ENCODE measurements around the gene UNC5CL. TPM values are rescaled to one million over a fixed set of nuclear protein-coding genes. Genes with fewer than 3 reads are reported as not detected.

UNC5CL gene
- 1.8 TPM for polyA plus RNA-seq (2012; ENCODE audit: insufficient read depth, insufficient read length)

GRCh38 chr6:41039060-41039998, at the start of gene UNC5CL:
Gene UNC5CL (minus strand): TSS chr6:41039221. CDS start chr6:41035074, 4,147 bp downstream.
- DNase-seq (ENCODE audit: low read depth, low spot score): peak; percentile 32
- no peak within 1 kb of the TSS for H3K4me3 ChIP-seq (ENCODE audit: low read length)

GRCh38 chr6:41088451-41088850, 49.4 kb upstream of the UNC5CL start:
- DNase-seq (ENCODE audit: low read depth, low spot score): no peak
- H3K4me3 ChIP-seq (ENCODE audit: low read length): no peak overlapping the region

DNA sequence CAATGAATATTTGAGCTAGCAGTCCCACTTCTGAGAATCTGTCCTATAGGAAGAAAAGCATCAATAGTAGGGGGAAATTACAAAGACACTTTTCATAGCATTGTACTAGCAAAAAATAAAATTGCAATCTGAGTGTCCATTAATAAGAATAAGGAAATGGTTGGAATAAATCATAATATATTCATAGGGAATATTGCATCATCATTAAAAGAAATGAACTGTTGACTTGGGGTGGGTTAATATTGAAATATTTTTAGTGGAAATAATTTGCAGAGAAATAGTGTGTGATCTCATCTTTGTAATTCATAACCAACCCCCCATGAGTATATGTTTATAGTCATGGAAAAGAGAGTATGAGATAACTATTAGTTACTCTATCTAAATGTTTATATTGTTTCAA, 46.2 kb upstream of the UNC5CL start:
- no peak for DNase-seq (ENCODE audit: low read depth, low spot score)
- H3K4me3 ChIP-seq (ENCODE audit: low read length): no peak overlapping the region

- H3K4me3 ChIP-seq (ENCODE audit: low read length): no peak overlapping the region
- DNase-seq (ENCODE audit: low read depth, low spot score): no peak
Observed at GRCh38 chr6:41083072-41083471, 44.1 kb upstream of the UNC5CL start.

- no peak overlapping the region for H3K4me3 ChIP-seq (ENCODE audit: low read length)
- DNase-seq (ENCODE audit: low read depth, low spot score): no peak
Observed at GRCh38 chr6:41080621-41081020, 41.6 kb upstream of the UNC5CL start.

DNA sequence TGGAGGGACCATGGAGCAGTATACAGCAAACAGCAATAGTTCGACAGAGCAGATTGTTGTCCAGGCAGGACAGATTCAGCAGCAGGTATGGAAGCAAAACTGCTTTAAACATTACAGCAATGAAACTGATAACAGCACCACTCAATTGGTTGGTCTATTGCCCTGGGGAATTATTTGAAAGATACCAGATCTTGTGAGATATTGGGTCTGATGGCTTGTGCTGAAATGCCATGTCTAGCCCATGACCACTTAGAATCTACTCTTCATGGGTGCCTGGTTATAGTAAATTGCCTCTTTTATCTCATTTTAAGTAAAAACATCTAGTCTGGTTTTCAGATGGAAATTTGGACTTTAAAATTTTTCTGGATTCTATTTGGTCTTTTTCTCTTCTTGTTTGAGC, 40.1 kb upstream of the UNC5CL start:
- no peak for DNase-seq (ENCODE audit: low read depth, low spot score)
- H3K4me3 ChIP-seq (ENCODE audit: low read length): no peak overlapping the region

GRCh38 chr6:41078101-41078500, 39.1 kb upstream of the UNC5CL start:
- no peak for DNase-seq (ENCODE audit: low read depth, low spot score)
- no peak overlapping the region for H3K4me3 ChIP-seq (ENCODE audit: low read length)

GRCh38 chr6:41077536-41077935, 38.5 kb upstream of the UNC5CL start:
- no peak overlapping the region for H3K4me3 ChIP-seq (ENCODE audit: low read length)
- no peak for DNase-seq (ENCODE audit: low read depth, low spot score)

GRCh38 chr6:41075651-41076626, 36.9 kb upstream of the UNC5CL start:
- H3K4me3 ChIP-seq (ENCODE audit: low read length): no peak overlapping the region
- no peak for DNase-seq (ENCODE audit: low read depth, low spot score)

DNA sequence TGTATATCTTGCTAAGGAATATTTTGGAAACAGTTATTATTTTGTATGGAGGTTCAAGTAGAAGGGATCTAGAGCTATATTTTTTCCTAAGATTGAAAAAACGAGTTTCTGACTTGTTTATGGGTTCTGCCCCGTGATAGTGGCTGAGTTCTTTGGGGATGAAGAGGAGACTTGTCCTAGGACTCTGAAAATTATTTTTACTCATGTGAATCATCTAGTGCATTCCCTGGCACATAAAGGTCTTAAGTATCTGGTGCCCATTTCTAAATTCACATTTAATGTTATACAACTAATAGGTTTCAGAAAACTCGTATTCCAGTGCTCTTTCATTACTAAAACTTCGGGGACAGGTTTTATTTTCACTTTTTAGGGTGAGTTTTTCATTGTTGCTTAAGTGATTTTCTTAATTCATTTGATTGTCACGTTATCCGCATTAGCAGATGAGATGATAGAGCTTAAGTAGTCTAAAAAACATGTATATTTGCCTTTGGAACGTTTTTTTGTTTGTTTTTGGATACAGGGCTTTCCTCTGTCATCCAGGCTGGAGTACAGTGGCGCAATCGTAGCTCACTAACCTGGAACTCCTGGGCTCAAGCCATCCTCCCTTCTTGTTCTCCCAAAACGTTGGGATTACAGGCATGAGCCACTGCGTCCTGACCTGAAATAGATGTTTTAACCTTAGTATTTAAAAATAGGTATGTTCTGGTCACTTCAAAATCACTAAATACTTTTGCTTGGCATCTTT, 35.8 kb upstream of the UNC5CL start:
- peak overlapping the region; percentile 88 for H3K4me3 ChIP-seq (ENCODE audit: low read length)
- no peak for DNase-seq (ENCODE audit: low read depth, low spot score)

DNA sequence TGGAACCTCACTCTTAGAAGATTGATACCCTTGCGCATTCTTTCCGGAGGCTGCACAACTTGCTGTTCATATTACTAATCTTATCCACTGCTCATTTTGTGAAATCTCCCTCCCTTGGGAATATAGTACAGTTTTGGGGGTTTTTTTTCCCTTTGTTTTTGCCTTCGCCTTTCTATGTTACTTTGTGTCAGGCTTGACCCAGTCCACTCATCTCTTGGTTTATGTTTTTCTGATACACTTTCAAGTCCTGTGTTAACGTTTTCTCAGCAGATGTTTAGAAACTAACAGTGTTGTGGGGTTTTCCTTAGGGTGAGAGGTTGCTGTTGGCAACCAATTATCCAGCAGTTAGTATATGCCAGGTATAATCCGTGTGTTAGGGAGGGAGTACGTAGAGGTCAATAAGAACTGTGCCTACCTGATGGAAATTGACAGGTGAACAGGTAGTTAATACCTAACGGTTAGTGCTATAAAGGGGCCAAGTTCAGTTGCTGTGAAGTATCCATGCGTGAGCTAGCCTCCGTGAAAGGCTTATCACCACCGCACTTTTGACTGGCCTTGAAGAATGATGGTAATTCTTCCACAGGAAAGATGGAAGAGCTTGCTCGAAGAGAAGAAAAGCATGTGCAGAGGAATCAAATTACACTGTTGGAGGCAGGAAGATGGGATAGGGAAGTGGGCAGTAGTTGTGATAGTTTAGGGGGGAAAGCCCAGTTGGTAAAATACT, 35.1 kb upstream of the UNC5CL start:
- DNase-seq (ENCODE audit: low read depth, low spot score): no peak
- H3K4me3 ChIP-seq (ENCODE audit: low read length): peak overlapping the region; percentile 88

DNA sequence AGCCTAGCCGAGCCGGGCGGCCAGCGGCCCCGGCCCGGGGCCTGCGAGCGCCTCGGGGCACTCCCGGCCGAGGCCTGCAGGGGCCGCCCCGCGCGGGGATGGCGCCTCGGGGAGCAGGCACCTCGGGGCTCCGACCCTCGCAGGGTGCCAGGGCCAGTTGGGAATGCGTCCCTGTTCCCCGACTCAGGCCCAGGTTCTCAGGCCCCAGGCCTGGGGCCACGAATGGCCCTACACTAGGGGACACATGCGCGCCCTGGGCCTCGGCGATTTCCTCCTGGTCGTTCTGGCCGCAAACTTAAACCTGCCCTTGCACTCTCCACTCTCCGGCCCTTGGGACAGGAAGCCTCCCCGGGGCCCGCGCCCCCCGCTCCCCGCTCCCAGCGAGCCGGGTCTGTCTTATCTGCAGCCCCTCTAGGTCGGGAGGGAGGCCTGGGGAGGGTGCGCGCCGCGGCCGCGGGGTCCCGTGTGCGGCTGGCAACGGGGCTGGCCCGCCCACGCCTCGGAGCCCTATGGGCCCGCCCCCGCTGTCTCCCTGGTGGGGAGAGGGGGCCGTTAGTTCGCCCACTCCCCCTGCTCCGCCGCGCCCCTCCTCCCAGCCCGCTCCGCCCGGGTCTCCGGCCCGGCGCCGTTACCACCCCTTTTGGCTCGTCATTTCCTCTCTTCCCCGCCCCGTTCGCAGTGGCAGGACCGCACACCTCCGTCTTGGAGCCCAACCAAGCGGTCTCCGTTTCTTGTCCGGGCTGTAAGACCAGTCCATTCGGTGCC, 34.4 kb upstream of the UNC5CL start:
- H3K4me3 ChIP-seq (ENCODE audit: low read length): peak overlapping the region; percentile 88
- peak; percentile 69 for DNase-seq (ENCODE audit: low read depth, low spot score)

- DNase-seq (ENCODE audit: low read depth, low spot score): peak; percentile 98
Observed at GRCh38 chr6:41072836-41073202, 33.8 kb upstream of the UNC5CL start, which contains the start of gene NFYA. Gene NFYA (plus strand): TSS chr6:41072974. CDS start chr6:41079090, 6,116 bp downstream.

DNA sequence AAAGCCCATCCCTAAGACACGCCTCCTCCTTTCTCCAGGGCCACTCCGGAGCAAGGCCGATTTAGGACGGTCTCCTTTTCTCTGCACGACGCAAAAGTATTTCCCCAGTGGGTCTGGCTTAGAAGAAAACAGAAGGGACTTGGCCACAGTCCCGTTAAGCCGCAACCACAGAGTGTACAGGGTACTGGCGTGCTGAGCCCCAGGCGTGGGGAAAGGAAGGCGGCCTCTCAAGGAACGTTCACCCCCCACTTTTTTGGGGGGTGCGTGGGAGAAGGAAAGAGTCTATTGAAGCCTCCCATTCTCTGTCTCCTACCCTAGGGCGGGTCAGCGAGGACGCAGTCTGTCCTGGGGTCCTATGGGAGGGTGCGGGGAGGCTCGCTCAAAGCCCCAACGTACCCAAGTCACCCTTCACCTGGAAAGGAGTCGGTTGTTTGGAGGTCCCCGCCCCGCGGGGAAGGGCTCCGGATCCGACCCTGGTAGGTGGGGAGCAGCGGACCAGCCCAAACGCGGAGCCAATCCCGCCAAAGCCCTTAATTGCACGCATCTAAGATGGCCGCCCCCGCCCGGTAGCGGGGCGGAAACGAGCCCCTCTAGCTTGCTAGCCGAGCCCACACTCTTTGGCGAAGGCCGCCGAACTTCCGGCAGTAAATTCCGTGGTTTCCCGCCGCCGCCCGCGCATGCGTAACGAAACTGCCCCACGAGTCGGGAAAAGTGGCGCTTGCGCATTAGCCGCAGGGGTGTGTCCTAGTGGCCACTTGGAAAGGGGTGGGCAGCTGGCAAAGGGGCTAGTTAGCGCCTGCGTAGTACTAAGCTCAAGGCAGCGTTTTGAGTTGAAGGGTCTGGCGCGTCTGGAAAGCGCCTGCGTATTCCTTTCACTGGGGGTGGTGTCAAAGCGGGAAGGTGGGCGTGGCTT, 33.2 kb upstream of the UNC5CL start, which contains the start of gene OARD1:
TSS of gene OARD1 (minus strand) at position 434 of the 913 bp plus-strand sequence. CDS start 722 bp downstream, outside the sequence.
- peak within 1 kb of the TSS; percentile 88 for H3K4me3 ChIP-seq (ENCODE audit: low read length)
- DNase-seq (ENCODE audit: low read depth, low spot score): peak; percentile 99

More at GRCh38 chr6:41072836-41073202, 33.8 kb upstream of the UNC5CL start, which contains the start of gene NFYA:
- peak within 1 kb of the TSS; percentile 88 for H3K4me3 ChIP-seq (ENCODE audit: low read length)

- peak overlapping the region; percentile 88 for H3K4me3 ChIP-seq (ENCODE audit: low read length)
- no peak for DNase-seq (ENCODE audit: low read depth, low spot score)
Observed at GRCh38 chr6:41071501-41071922, 32.5 kb upstream of the UNC5CL start.

- H3K4me3 ChIP-seq (ENCODE audit: low read length): no peak overlapping the region
- DNase-seq (ENCODE audit: low read depth, low spot score): peak; percentile 77
Observed at GRCh38 chr6:41066867-41067304, 27.9 kb upstream of the UNC5CL start.

Measured in Jurkat, Clone E6-1 (cell line).